Keratinocyte (primary cell): ENCODE measurements around the gene CDCA3.

Source experiments
- CTCF ChIP-seq, 3 experiments: IDR thresholded peaks in 1 of 3; conservative IDR thresholded peaks in 1 of 3; optimal IDR thresholded peaks in 1 of 3; 2 replicates in 2 of 3; 3 replicates in 1 of 3; pipeline versions ENCODE3 to v1.5.1; 2011; ENCODE audit warnings: low read length in 3 of 3, mild to moderate bottlenecking in 3 of 3, moderate library complexity in 2 of 3, control low read depth in 1 of 3, inconsistent platforms in 1 of 3; ENCODE audit not compliant: insufficient read depth in 2 of 3; ENCODE audit errors: extremely low read depth in 1 of 3
- EZH2 ChIP-seq: IDR thresholded peaks from one replicate; pipeline ENCODE4 v1.6.1; 2012; ENCODE audit warnings: inconsistent platforms, mild to moderate bottlenecking, low read length, moderate library complexity

- TF ChIP-seq CTCF (optimal IDR thresholded peaks at IDR 0.05 in 1 of 3, IDR thresholded peaks at IDR 0.05 in 1 of 3, conservative IDR thresholded peaks at IDR 0.05 in 1 of 3; ENCODE audit: extremely low read depth in 1 of 3, insufficient read depth in 2 of 3, low read length in 3 of 3) (no peak), EZH2 (no peak)
Measured at GRCh38 chr12:6842075-6842474, 9.0 kb downstream of the CDCA3 start.
